HG03139 (cell line): ENCODE results near the gene SP140L.
"Not testable (repeated sequence)": the region's sequence is repeated elsewhere in the genome, so short reads cannot be mapped to it uniquely, and the experiment has no call there.

Source experiments
- ATAC-seq: cut with Tn5 transposase; IDR thresholded peaks from one replicate; pipeline ENCODE4 v1.9.1; 2021; ENCODE audit not compliant: unreplicated experiment

SP140L gene

GRCh38 chr2:230326453-230327417, at the start of gene SP140L:
SP140L (plus strand) TSS chr2:230327193; CDS start chr2:230327270, 77 bp downstream.
- ATAC-seq: peak; percentile 88

- ATAC-seq: no peak
Measured at GRCh38 chr2:230282936-230283335, 44.1 kb upstream of the SP140L start.

- no peak for ATAC-seq
Measured at GRCh38 chr2:230286048-230286447, 40.9 kb upstream of the SP140L start.

DNA sequence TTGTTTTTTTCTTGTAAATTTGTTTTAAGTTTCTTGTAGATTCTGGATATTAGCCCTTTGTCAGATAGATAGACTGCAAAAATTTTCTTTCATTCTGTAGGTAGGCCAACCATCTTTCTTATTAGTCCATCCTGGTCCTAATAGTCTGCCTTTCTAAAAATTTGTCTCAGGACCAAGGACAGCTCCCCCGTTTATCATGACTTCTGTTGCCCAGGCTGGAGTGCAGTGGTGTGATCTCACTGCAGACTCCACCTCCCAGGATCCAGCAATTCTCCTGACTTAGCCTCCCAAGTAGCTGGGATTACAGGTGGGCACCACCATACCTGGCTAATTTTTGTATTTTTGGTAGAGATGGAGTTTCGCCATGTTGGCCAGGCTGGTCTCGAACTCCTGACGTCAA, 37.7 kb upstream of the SP140L start:
- ATAC-seq: not testable (repeated sequence)

- no peak for ATAC-seq
Measured at GRCh38 chr2:230295192-230295591, 31.8 kb upstream of the SP140L start.

- no peak for ATAC-seq
Measured at GRCh38 chr2:230296917-230297316, 30.1 kb upstream of the SP140L start.

GRCh38 chr2:230299618-230300017, 27.4 kb upstream of the SP140L start:
- ATAC-seq: no peak

DNA sequence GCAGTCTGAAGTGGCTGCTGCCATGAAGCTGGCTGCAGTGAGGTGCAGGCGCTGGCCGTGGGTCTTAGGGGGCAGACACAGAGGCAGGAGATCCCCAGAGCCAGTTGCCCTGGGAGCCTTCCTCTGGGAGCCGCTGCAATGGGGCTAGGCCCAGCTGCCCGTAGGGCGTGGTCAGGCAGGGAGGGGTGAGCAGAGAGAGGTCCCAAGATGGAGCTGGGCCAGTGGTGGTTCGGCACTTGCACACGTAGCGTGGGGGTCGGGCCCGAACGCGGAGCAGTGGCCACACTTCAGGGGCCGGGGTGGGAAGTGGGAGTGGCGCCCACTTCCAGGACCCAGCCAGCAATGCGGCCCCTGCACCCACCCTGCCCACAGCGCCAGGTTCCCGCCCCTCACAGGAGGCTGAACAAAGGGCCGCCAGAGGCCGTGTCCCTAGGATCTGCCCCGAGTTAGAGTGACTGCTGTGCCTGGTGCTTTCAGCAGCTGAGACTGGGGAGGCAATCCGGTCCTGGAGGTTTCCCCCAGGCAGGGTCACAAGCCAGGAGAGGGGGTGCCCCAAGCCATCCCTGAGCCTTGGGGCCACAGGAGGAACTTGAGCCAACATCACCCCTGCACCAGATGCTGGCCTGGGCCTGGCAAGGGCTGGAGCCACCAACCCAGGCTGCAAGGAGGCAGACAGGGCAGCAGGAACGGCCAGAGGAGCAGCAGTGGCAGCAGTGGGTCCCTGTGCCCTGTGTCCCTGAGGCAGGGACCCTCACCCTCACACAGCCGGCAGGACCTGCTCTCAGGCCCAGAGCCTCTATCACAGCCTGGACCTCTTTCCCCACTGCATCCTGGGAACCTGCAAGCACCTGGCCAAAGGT, 21.3 kb upstream of the SP140L start:
- ATAC-seq: no peak

GRCh38 chr2:230306474-230306873, 20.5 kb upstream of the SP140L start:
- ATAC-seq: no peak

GRCh38 chr2:230307485-230307884, 19.5 kb upstream of the SP140L start:
- ATAC-seq: no peak

DNA sequence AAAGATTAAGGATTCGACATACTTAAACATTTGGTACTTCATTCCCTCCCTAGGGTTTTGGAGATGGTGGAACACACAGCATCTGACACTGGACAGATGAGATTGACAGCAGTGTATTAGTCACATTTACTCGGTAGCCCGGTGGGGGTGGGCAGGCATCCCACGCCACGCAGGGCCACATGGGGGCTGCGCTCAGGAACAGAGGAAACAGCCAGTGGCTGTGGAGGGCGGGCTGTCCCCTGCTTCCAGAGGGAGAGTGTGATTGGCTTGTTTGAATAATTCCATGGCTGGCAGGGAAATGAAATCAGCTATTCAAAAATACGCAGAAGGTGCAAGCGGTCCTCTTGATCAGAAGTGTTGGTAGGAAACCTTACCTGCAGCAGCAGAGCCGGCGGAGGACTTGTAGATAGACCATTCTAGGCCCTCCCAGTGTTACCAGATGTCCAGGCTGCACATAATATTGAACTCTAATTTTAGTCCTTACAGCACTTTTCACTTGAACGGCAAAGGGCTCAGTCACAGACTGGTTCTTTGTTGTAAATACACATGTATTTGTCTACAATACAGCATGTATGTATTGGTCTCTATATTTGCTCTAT, 18.5 kb upstream of the SP140L start:
- ATAC-seq: no peak

DNA sequence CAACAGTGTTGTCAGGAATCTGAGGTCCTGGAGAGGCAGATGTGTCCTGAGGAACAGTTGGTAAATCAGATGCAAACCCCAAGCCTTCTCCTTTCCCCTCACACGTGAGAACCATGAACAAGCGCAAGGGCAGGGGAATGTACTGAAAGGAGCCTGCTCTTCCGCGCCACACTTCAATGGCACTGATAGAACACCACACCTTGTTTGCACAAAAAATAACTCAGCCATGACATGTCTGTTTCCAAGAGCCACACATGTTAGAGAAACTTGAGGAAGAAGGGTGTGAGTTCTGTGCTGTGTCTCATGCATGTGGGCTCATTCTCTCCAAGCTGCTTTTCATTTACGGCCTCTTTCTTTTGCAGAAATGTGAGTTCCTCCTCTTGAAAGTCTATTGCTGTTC, 16.2 kb upstream of the SP140L start:
- ATAC-seq: not testable (repeated sequence)

- not testable (repeated sequence) for ATAC-seq
Measured at GRCh38 chr2:230311634-230312033, 15.4 kb upstream of the SP140L start.

DNA sequence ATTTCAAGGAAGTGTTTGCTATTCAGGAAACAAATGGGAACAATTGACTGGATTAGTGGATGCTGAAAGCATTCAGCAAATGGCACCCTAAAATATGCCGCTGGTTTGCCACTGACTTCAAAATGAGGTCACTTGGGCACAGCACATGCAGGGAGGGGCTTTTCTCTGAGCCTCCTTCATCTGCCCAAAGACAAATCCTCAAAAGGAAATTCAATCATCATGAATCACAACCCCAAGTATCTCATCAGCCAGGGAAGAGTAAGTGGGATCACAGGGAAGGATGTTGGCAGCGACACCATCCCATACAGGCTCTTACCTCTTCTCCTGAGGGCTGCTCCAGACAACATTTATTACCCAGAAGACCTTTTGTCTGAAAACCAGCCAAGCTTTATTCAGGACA, 14.4 kb upstream of the SP140L start:
- no peak for ATAC-seq

DNA sequence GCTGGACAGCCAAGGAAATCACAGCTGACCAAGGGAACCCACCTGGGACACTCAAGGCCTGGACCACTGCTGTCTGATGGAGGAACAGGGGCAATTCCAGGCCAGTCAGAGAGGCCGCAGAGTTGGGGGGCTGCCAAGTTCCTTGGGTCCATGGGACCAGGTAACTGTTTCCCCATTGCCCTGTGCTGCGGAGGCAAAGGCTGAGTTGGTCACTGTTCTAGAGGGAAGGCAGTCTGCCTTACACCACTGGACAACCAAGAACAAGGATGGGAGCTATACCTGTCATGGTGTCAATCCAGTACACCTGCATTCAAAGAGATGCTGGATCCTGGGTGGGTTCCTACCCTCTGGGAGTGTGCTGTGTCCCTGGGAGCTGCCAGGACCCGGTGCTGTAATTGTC, 9.6 kb upstream of the SP140L start:
- no peak for ATAC-seq

- ATAC-seq: peak; percentile 34
Measured at GRCh38 chr2:230318190-230319121, 8.5 kb upstream of the SP140L start.

- peak; percentile 84 for ATAC-seq
Measured at GRCh38 chr2:230319211-230319862, 7.7 kb upstream of the SP140L start.

DNA sequence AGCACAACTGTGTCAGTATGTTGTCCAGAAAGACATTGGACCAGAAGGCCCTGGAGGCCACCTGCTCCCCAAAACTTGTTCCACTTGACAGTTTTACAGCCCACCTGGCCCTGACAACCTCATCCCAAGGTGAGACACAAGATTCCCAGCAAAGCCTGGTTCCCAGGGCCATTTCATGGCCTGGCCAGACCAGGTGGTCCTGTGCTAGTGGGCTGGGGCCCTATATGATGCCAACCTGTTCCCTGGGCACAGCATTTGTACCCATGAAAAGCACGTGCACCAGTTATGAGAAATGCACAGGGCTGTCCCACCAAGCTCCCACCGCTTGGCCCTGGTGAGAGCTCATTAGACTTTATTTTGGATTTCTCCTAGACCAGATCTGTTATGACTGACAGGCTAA, 6.0 kb upstream of the SP140L start:
- ATAC-seq: no peak

GRCh38 chr2:230322561-230323384, 4.2 kb upstream of the SP140L start:
- ATAC-seq: no peak
